GM19397 (cell line): ENCODE data around the gene SSR4.

ENCODE experiments used
- ATAC-seq: cut with Tn5 transposase; IDR thresholded peaks from one replicate; pipeline ENCODE4 v1.9.1; 2021; ENCODE audit warnings: mild to moderate bottlenecking, moderate library complexity; ENCODE audit not compliant: unreplicated experiment

Gene SSR4

GRCh38 chrX:153828723-153829548, 34.5 kb downstream of the SSR4 start:
- ATAC-seq, result no peak

- ATAC-seq, result no peak
Measured at GRCh38 chrX:153829549-153829798, 35.0 kb downstream of the SSR4 start.

GRCh38 chrX:153829799-153830639, 35.6 kb downstream of the SSR4 start, which contains the start of gene PDZD4:
Gene PDZD4, minus strand, starts transcription at chrX:153830544. Its CDS starts 246 bp downstream, at chrX:153830298.
- no peak for ATAC-seq

GRCh38 chrX:153830640-153831428, 36.4 kb downstream of the SSR4 start:
- no peak for ATAC-seq

- ATAC-seq, result no peak
Measured at GRCh38 chrX:153831429-153832150, 37.1 kb downstream of the SSR4 start.

GRCh38 chrX:153832728-153833127, 38.3 kb downstream of the SSR4 start:
- no peak for ATAC-seq

- ATAC-seq, result no peak
Measured at GRCh38 chrX:153836921-153837320, 42.5 kb downstream of the SSR4 start.

- ATAC-seq, result no peak
Measured at GRCh38 chrX:153844509-153845082, 50.1 kb downstream of the SSR4 start.

- ATAC-seq, result no peak
Measured at GRCh38 chrX:153845195-153845594, 50.7 kb downstream of the SSR4 start.

- no peak for ATAC-seq
Measured at GRCh38 chrX:153845842-153846241, 51.4 kb downstream of the SSR4 start.
